Lower lobe of right lung (tissue), 2 donors: ENCODE measurements around the gene WNT7A. TPM values are rescaled to one million over a fixed set of nuclear protein-coding genes. Genes with fewer than 3 reads are reported as not detected.

ENCODE experiments used
- ATAC-seq, 2 donors: fragments of 200-7000 bp; cut with Tn5 transposase; one replicate each; pipeline ENCODE4 v1.9.1; 2020 to 2022; ENCODE audit warnings: mild to moderate bottlenecking in 2 of 2, moderate library complexity in 2 of 2
- DNase-seq: peaks from one replicate; pipeline ENCODE4 v3.0.0-alpha.2; 2020
- H3K27ac ChIP-seq: fragments of 200-600 bp; one replicate; pipeline ENCODE4 v1.8.0; 2022
- H3K27me3 ChIP-seq: fragments of 200-600 bp; one replicate; pipeline ENCODE4 v1.8.0; 2022; ENCODE audit warnings: low read depth
- H3K36me3 ChIP-seq: fragments of 200-600 bp; one replicate; pipeline ENCODE4 v1.8.0; 2022; ENCODE audit warnings: mild to moderate bottlenecking
- H3K4me1 ChIP-seq: fragments of 200-600 bp; one replicate; pipeline ENCODE4 v1.8.0; 2022
- H3K4me3 ChIP-seq: fragments of 200-600 bp; one replicate; pipeline ENCODE4 v1.8.0; 2022; ENCODE audit warnings: mild to moderate bottlenecking
- H3K9me3 ChIP-seq: fragments of 200-600 bp; one replicate; pipeline ENCODE4 v1.8.0; 2022
- intact Hi-C: fragments of 100-400 bp; cut with DNase I; formaldehyde crosslinking; loops from one replicate; pipeline ENCODE4 v1.11.0; 2022
- total RNA-seq: library from RNA; stranded (reverse); fragmentation: NEBNext Ultra II Directional; extraction: Animal tissue kit (Norgen Biotek cat#: 25700); gene quantifications from one replicate; pipeline ENCODE4 v1.2.1, GENCODE V29; 2021
- TF ChIP-seq, protein P1 (sequence below): fragments of 200-600 bp; IDR thresholded peaks from one replicate; pipeline ENCODE4 v1.8.0; 2022; ENCODE audit warnings: antibody characterized with exemption, mild to moderate bottlenecking
- donor health status: DM: no; HTN: yes; CAD: no; lungs with severe emphysema.

The WNT7A gene
- total RNA-seq, 1 donor from 2014 or later, result 4.1 TPM

DNA sequence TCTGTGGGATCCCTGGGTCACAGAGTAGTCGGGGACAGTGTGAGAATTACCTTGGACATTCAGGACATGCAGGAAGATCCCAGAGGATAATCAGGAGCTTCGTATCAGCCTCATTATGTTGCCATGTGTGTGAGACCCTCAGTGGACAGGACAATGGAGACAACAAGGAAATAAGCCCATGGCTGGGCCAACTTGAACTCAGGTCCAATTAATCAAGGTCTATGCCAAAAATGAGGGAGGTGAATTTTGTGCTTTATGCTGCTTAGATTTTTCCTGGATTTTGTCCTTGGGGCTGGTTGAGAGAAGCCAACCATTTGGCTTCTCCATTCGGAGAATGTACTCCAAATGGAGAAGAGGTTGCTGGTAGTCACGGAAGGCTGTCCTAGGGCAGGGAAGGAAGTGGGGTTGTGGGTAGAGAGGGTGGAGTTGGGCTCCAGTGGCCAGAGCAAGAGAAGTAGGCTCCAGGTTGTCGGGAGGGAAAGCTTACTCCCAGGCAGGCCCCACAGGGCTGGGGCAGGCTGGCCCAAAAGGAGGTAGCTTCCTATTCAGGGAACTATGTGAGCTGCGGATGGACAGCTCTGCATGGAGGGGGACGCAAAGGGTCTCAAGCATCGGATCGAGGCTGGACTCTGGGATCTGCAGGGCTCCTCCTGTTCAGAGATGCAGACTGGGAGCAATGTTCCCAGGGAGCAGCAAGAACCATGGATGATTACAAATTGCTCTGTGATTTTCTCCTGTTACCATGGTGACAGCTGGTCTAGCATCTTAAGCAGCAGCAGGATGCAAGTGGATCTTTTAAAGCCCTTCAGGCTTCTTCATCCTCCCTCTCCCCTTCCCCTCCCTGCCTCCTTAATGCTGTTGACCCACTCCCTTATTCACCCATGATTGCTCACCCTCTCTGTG lies 91.1 kb downstream of the WNT7A start:
- H3K27me3 ChIP-seq, result peaks cover 13% of the 10 kb centered on the region
- DNase-seq, result peak; percentile 27
- TF ChIP-seq, protein P1, sequence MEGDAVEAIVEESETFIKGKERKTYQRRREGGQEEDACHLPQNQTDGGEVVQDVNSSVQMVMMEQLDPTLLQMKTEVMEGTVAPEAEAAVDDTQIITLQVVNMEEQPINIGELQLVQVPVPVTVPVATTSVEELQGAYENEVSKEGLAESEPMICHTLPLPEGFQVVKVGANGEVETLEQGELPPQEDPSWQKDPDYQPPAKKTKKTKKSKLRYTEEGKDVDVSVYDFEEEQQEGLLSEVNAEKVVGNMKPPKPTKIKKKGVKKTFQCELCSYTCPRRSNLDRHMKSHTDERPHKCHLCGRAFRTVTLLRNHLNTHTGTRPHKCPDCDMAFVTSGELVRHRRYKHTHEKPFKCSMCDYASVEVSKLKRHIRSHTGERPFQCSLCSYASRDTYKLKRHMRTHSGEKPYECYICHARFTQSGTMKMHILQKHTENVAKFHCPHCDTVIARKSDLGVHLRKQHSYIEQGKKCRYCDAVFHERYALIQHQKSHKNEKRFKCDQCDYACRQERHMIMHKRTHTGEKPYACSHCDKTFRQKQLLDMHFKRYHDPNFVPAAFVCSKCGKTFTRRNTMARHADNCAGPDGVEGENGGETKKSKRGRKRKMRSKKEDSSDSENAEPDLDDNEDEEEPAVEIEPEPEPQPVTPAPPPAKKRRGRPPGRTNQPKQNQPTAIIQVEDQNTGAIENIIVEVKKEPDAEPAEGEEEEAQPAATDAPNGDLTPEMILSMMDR, result no peak

DNA sequence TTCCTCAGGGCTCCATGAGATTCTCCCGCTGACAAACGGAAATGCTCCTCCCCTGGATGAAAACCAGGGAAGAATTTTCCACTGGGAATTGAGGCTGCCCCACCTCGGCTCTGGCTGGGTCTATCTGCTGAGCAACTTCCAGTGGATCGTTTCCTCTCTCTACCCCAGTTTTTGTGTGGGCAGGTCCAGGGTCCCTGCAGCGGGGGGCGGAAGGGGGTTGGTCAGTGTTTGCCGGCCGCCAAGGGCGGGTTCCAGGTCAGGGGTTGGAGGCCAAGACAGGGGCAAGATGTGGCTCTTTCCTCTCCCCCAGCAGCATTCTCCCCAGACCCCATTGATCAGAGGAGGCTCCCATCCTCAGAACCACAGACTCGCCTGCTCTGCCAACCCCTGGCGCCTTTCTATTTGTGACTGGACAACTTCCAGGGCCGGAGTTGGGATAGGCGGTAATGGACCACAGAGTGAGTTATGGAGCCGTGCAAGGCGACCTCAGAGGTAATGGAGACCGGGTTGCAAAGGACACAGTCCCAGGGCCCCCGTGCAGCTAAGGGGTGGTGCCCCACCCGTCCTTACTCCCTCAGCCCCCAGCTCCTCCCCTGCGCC lies 92.2 kb downstream of the WNT7A start:
- no peak for DNase-seq
- H3K27ac ChIP-seq, result no peak overlapping the region
- intact Hi-C loops, result no loop called here
- H3K27me3 ChIP-seq, result peaks cover 4% of the 10 kb centered on the region
- ATAC-seq, result no peak
- no peaks in the 10 kb centered on the region for H3K4me1 ChIP-seq
- no peaks in the 10 kb centered on the region for H3K9me3 ChIP-seq
- no peak overlapping the region for H3K4me3 ChIP-seq
- no peaks in the 10 kb centered on the region for H3K36me3 ChIP-seq
- TF ChIP-seq, protein P1, result no peak

More for the DNA sequence above, 91.1 kb downstream of the WNT7A start:
- Histone ChIP-seq H3K36me3 (no peaks in the 10 kb centered on the region), H3K27ac (no peak overlapping the region), H3K4me1 (no peaks in the 10 kb centered on the region), H3K9me3 (no peaks in the 10 kb centered on the region), H3K4me3 (no peak overlapping the region)
- intact Hi-C loops, result no loop called here
- no peak for ATAC-seq

DNA sequence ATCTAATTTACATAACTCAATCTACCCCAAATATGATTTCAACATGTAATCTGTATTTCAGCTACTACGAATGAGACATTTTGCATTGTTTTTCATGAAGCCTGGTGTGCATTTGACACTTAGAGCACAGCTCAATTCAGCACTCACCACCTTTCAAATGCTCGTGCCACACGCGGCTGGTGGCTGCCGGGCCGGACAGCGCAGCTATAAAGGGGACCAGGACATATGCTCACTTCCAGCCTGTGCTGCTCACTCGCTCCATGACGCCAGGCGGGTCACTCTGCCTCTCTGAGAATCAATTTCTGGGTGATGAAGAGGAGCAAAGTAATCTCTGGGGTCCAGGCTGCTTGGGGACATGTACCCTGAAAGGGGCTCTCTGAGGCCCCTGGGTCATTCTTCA lies 93.1 kb downstream of the WNT7A start:
- H3K4me1 ChIP-seq, result no peaks in the 10 kb centered on the region
- TF ChIP-seq, protein P1, result no peak
- H3K4me3 ChIP-seq, result no peak overlapping the region
- no peak overlapping the region for H3K27ac ChIP-seq
- H3K9me3 ChIP-seq, result no peaks in the 10 kb centered on the region
- DNase-seq, result no peak
- no peak for ATAC-seq
- intact Hi-C loops, result no loop called here
- no peaks in the 10 kb centered on the region for H3K36me3 ChIP-seq
- peaks cover 1% of the 10 kb centered on the region for H3K27me3 ChIP-seq

DNA sequence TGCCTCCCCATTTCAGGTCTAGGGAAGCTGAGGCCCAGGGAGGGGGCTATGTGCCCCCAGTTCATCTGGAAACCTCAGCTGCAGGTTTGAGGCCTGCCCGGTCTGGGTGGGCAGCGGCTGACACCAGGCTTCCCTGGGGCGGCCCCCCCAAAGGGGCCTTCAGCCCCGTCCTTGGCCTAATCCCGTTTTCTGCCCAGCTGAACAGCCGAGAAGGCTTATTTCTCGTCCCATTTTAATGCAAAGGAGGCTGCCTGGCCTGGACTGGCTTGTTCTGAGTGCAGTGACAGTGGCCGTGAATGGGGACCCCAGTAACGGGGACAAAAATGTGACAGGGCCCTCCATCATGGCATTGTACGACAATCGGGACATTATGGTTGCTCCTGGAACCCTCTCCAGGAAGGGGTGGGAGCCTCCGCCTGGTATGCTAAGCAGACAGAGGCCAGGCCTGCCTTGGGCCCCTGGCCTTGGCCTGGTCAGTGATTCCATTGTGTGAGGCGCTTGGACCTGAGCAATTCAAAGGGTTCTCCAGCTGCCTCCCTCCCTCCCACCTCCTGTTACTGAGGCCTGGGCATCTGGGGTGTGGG lies 93.9 kb downstream of the WNT7A start:
- TF ChIP-seq, protein P1, result no peak
- H3K27me3 ChIP-seq, result no peaks in the 10 kb centered on the region
- no peak overlapping the region for H3K4me3 ChIP-seq
- no peaks in the 10 kb centered on the region for H3K36me3 ChIP-seq
- intact Hi-C loops, result no loop called here
- DNase-seq (peak; percentile 4), ATAC-seq (no peak)
- no peak overlapping the region for H3K27ac ChIP-seq
- H3K9me3 ChIP-seq, result no peaks in the 10 kb centered on the region
- H3K4me1 ChIP-seq, result no peaks in the 10 kb centered on the region

DNA sequence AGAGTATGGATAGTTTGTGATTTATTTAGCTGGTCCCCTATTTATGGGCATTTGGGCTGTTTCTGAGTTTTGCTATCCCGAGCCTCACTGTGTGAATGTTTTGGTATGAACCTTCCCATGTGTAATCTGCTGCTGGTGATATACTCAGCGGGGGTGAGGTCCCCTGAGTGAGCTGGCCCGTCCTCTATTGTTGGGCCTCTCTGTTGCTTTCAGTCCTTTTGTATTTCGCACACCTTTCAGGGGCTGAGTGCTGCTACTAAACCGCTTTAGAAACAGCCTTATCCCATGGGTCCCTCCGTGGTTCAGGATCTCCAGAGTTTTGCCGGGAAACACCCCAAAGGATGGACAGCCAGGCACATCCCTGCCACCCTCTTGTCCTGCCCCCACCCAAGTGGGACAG lies 94.5 kb downstream of the WNT7A start:
- no peaks in the 10 kb centered on the region for H3K4me1 ChIP-seq
- TF ChIP-seq, protein P1, result no peak
- H3K27me3 ChIP-seq, result no peaks in the 10 kb centered on the region
- intact Hi-C loops, result no loop called here
- no peaks in the 10 kb centered on the region for H3K36me3 ChIP-seq
- H3K9me3 ChIP-seq, result no peaks in the 10 kb centered on the region
- ATAC-seq, result no peak
- no peak overlapping the region for H3K4me3 ChIP-seq
- DNase-seq, result no peak
- H3K27ac ChIP-seq, result no peak overlapping the region
